Activated CD4-positive, CD25-positive, alpha-beta regulatory T cell treated with anti-CD3 and anti-CD28 coated beads, Interleukin-2, amount 50 U/mL, for 24 hours (primary cell): Measurements from ENCODE around the gene CTR9.
A peak's percentile ranks its signal among the peaks of the same experiment; 100 is the strongest.

Source experiments
- ATAC-seq, 2 donors: fragments of 150-1000 bp; cut with Tn5 transposase; one replicate each; pipeline ENCODE4 v1.10.0; 2021; ENCODE audit warnings: mild to moderate bottlenecking in 1 of 2, moderate library complexity in 1 of 2

Gene CTR9

GRCh38 chr11:10750838-10751580 lies at the start of gene CTR9:
TSS of gene CTR9 (plus strand) at chr11:10751246. CDS start at chr11:10751413, 167 bp downstream.
- peak; percentile 95 to 97 for ATAC-seq

GRCh38 chr11:10701982-10702381 lies 49.1 kb upstream of the CTR9 start:
- no peak for ATAC-seq

- no peak for ATAC-seq
These were observed 42.9 kb upstream of the CTR9 start for GRCh38 chr11:10708131-10708530.

DNA sequence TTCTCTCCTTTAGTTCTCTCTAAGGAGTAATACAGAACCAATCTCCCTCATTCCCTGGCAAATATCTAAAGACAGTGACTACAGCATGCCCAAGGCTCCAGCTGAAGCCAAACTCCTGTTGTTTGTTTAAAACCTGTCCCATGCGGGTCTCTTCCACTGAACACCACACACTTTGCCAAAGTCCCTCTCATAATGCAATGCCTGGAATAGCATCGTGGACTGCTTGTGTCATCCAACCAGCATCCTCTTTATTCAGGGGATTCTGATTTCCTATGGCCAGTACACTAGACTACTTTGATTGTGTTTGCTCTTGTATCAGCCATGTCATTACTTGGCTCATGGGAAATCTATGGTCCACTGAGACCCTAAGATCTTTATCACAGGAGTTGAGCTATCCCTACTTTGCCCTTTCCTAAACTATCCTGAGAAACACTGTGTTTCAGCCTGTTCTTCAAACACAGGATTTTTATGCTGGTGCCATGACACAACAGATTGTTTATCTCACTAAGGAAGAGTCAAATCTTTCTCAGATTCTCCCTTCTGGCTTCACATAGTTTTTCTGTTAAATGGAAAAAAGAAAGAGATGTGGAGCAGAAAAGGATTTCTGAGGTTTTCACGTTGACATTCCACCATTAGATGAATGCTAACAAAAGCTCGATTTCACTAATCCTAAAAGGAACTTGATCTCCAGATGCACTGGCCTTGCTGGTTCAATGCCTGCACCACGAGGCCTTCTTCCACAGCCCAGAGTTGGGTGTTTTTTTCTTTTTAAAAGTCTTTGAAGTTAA lies 41.6 kb upstream of the CTR9 start:
- no peak for ATAC-seq

- ATAC-seq, result no peak
These were observed 35.5 kb upstream of the CTR9 start for GRCh38 chr11:10715571-10715970.

- ATAC-seq, result no peak
These were observed 34.9 kb upstream of the CTR9 start for GRCh38 chr11:10716122-10716521.

DNA sequence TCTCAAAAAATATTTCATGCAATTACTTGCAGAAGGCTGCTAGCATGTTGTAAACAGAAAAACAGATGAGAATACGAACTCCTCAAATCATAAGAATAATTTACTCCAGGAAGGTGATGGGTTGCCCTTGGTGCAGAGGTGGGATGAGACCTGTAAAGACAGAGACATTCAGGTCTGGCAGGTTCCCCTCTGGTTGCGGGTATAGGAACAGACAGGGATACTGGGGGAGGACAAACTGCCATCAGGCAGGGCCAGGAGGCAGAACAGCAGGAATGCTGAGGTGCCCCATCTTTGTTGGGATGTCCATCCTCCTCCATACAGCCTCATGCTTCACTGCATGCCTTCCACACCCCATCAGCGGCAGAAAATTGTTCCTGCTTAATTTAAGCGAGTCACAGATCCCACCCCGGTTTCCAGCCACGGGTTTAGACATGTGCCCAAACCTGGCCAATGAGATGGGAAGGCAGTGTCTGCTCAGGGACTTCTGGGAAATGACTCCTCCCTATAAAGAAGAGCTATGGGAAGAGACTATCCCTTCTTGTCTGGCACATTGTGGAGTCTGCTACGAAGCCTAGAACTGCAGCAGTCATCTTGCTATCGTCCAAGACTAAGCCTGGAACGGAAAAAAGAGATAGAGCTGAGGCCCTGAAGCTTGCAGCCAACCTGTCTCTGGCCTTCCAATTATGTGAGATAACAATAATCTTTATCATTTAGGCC lies 34.3 kb upstream of the CTR9 start:
- ATAC-seq, result no peak

- no peak for ATAC-seq
These were observed 31.4 kb upstream of the CTR9 start for GRCh38 chr11:10719616-10720015.

DNA sequence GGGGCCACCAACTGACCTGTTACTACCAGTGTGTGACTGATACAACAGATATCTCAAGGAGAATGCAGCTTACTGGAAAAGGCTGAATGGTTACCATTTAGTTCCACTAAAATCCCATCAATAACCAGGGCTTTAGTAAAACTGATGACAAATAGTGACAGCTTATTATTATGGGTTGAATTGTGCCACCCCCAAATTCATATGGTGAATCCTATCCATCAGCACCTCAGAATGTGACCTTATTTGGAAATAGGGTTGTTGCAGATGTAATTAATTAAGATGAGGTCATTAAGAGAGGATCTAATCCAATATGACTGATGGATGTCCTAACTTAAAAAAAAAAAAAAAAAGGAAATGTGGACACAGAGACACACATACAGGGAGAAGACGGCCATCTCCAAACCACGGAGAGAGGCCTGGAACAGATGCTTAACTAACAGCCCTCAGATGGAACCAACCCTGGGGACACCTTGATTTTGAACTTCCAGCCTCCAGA lies 30.1 kb upstream of the CTR9 start:
- no peak for ATAC-seq

DNA sequence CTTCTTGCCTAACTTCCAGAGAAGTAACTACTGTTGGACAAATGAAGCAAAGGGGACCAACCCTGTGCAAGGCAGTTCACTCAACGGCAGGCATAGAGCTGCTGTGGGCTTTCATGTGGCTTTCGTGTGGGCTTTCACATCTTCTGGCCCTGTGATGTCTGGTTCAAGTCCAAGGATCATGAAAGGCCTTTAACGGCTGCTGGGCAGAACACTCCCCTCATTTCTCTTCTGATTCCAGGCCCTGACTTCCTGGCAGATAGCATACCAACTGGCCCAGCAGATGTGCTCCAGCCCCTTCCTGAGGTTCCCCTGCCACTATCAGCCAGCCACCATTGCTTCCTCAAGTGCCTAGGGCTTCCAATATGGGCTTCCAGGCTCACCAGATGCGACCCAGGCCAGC lies 28.7 kb upstream of the CTR9 start:
- no peak for ATAC-seq

GRCh38 chr11:10725114-10725906 lies 25.7 kb upstream of the CTR9 start:
- peak; percentile 61 to 67 for ATAC-seq

GRCh38 chr11:10725907-10726253 lies 25.2 kb upstream of the CTR9 start:
- peak; percentile 56 to 58 for ATAC-seq

GRCh38 chr11:10727146-10727851 lies 23.7 kb upstream of the CTR9 start:
- ATAC-seq, result no peak

DNA sequence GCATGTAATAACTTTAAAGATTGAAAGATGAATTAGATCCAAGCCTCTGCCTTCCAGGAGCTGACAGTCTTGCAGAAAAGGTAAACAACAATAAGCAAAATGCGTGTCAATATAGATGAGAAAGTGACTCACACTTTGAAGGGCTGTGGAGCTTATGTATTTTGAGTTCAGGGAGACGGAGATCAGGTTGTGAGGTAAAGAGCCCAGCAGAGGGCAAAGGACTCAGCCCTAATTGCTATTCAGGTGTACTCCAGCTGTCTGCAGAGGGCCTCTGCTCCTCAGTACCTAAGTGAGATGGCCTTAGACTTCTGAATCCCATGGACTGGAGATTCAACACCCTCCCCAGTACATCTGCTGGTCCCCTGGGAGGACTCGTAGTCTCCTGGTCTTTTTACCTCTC lies 22.9 kb upstream of the CTR9 start:
- no peak for ATAC-seq

- ATAC-seq, result no peak
These were observed 22.1 kb upstream of the CTR9 start for GRCh38 chr11:10728789-10729472.

DNA sequence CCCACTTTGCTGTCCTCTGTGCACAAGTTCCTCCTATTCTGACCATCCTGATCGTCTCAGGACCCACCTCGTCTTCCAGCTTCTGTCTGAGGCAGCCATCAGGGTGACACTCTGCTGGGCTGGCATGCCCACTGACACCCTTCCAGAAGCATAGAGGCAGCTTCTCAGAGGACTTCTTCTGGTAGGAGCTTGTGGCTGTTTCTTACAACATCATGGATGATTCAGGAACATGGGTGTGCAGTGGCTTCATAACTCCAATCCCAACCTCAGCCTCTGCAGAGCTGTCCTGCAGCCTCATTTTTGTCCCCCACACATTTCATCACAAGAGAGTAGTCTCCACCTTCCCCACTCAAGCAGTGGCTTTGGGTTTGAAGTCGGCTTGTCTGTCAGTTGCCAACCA lies 20.9 kb upstream of the CTR9 start:
- no peak for ATAC-seq

- no peak for ATAC-seq
These were observed 19.9 kb upstream of the CTR9 start for GRCh38 chr11:10731064-10731680.

GRCh38 chr11:10735481-10736475 lies 15.3 kb upstream of the CTR9 start:
- ATAC-seq, result peak; percentile 98 to 99

DNA sequence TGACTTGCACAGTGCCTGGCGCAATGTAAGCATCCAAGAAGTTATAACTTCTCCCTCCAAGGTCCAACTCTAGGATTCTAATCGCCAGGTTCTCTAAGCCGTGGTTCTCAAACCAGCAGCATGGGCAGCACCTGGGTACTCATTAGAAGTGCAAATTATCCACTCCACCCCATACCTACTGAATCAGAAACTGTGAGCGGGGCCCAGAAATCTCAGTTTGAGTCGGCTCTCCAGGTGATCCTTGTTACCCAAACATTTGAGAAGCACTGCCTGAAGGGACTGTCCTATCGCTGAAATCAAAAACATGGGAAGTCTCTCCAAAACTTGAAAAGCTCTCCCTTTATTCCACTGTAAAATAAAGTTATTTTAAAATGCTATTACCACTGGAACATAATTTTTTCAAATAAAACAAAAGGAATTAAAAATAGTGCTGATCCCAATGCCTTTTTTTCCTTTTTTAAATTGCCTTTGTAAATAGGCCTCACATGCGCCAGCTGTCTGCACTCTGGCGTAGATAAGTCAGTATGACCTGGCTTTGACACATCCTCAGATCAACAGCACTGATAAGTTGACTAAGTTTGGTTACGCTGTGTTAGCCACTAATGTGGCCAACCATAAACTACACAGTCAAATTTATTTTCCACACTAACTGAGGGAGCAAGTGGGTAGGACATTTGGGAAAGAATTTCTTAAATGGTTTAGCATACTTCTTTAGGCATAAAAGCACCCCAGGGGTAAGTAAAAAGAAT lies 8.4 kb upstream of the CTR9 start:
- ATAC-seq, result peak; percentile 94 to 97
